HG03565 (cell line): ENCODE results near the gene YIF1A.
"Not testable (repeated sequence)": the region's sequence is repeated elsewhere in the genome, so short reads cannot be mapped to it uniquely, and the experiment has no call there.

Experiments
- ATAC-seq: cut with Tn5 transposase; IDR thresholded peaks from one replicate; pipeline ENCODE4 v1.9.1; 2021; ENCODE audit warnings: mild to moderate bottlenecking, moderate library complexity; ENCODE audit not compliant: unreplicated experiment

The YIF1A gene

GRCh38 chr11:66326261-66327111, 37.5 kb upstream of the YIF1A start:
- ATAC-seq = no peak

- ATAC-seq = no peak
Observed at GRCh38 chr11:66325263-66325671, 36.3 kb upstream of the YIF1A start.

GRCh38 chr11:66324664-66325063, 35.7 kb upstream of the YIF1A start:
- ATAC-seq = no peak

- ATAC-seq = no peak
Observed at GRCh38 chr11:66323684-66324083, 34.7 kb upstream of the YIF1A start.

- no peak for ATAC-seq
Observed at GRCh38 chr11:66322732-66323427, 33.9 kb upstream of the YIF1A start.

- ATAC-seq = no peak
Observed at GRCh38 chr11:66321606-66322005, 32.7 kb upstream of the YIF1A start.

DNA sequence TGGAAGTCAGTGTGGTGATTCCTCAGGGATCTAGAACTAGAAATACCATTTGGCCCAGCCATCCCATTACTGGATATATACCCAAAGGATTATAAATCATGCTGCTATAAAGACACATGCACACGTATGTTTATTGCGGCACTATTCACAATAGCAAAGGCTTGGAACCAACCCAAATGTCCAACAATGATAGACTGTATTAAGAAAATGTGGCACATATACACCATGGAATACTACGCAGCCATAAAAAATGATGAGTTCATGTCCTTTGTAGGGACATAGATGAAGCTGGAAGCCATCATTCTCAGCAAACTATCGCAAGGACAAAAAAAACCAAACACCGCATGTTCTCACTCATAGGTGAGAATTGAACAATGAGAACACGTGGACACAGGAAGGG, 31.8 kb upstream of the YIF1A start:
- ATAC-seq = not testable (repeated sequence)

DNA sequence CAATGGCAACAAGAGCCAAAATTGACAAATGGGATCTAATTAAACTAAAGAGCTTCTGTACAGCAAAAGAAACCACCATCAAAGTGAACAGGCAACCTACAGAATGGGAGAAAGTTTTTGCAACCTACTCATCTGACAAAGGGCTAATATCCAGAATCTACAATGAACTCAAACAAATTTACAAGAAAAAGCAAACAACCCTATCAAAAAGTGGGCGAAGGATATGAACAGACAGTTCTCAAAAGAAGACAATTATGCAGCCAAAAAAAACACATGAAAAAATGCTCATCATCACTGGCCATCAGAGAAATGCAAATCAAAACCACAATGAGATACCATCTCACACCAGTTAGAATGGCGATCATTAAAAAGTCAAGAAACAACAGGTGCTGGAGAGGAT, 31.3 kb upstream of the YIF1A start:
- ATAC-seq = not testable (repeated sequence)

- ATAC-seq = no peak
Observed at GRCh38 chr11:66318600-66318970, 29.6 kb upstream of the YIF1A start.

GRCh38 chr11:66317723-66318599, 29.0 kb upstream of the YIF1A start:
- no peak for ATAC-seq

- ATAC-seq = no peak
Observed at GRCh38 chr11:66317322-66317722, 28.4 kb upstream of the YIF1A start.

DNA sequence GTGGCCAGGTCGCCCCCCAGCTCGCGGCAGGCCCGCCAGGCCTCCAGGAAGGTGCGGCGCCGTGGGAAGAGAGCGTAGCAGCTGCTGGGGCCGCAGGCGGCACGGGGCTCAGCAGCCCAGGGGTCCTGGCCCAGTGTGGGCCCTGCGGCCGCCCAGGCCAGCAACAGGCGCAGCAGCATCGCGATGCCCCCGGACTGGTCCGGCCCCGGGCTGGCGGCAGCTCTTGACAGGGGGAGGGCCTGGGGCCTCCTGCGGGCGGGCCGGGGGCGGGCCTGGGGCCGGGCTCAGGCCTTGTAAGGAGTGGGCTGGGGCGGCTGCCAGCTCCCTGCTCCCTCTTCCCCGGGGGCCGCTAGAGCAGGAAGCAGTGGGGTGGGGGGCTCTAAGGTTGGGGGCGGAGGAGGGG, 27.9 kb upstream of the YIF1A start, which contains the start of gene CD248:
TSS of gene CD248 (minus strand) at position 196 of the 403 bp plus-strand sequence. CDS start at position 179, 17 bp downstream.
- ATAC-seq = no peak

- no peak for ATAC-seq
Observed at GRCh38 chr11:66315921-66316811, 27.2 kb upstream of the YIF1A start.

GRCh38 chr11:66315498-66315885, 26.5 kb upstream of the YIF1A start:
- ATAC-seq = no peak

- no peak for ATAC-seq
Observed at GRCh38 chr11:66314561-66315497, 25.9 kb upstream of the YIF1A start.

DNA sequence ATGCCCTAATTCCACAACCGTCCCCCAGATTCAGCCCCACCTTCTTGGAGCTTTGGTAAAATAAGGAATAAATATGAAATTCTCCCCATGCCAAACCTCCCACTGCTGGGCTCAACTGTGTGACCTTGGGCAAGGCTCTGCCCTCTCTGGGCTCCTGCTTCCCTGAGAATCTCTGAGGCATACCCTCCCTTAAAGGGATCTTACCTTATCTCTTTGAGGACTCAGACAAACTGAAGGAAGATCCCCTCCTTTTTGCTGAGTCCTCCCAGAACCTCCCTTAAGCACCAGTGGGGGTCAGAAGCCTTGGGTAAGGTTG, 25.2 kb upstream of the YIF1A start:
- no peak for ATAC-seq

DNA sequence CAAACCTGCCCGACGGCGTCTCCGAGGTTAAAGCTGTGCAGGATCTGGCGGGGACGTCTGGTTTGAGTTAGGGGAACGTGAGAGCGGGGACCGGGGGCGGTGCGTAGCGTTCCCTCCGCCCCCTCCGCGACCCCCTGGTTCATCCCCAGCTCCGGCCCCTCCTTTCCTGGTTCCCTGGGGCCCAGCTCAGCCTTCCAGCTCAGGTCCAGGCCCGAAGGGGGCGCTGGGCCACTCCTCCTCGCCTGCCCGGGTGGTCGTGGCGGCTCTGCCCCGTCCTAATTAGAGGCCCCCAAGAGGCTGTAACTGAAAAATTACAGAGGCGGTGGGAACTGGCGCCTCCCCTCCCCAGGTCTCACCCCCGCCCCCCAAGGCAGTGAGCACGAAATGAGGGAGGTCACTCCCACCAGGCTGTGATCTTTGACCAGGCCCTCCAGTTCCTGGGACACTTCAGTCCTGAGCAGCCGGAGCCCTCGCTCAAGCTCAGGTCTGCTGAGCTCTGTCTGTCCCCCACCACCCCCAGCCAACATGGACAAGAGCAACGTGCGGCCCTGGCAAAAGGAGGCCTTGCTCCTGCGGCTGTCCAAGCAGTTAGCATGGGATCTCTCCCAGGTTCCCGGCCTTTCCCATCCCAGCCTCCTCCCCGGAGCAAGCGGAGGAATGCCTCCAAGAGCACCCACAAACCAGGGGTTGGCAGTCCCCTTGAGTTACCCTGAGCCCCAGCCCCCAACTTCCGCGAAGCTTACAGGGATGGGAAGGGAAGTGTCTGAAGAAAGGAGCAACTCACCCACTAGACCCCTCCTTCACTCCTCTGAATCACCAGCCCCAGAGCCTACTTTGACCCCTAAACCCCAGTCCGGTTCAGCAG, 24.6 kb upstream of the YIF1A start:
- no peak for ATAC-seq

- ATAC-seq = peak; percentile 42
Observed at GRCh38 chr11:66312549-66313320, 23.8 kb upstream of the YIF1A start.
